Activated naive CD4-positive, alpha-beta T cell treated with anti-CD3 and anti-CD28 coated beads, Interleukin-2, amount 50 U/mL, for 24 hours (primary cell): Measurements from ENCODE around the gene PPP2R2B.

Experiments used
- H3K27ac Mint-ChIP-seq: one replicate; pipeline ENCODE4 v1.8.0; 2021; ENCODE audit warnings: mild to moderate bottlenecking, mixed read lengths
- H3K27me3 Mint-ChIP-seq: one replicate; pipeline ENCODE4 v1.8.0; 2021; ENCODE audit warnings: mixed read lengths
- H3K36me3 Mint-ChIP-seq: one replicate; pipeline ENCODE4 v1.8.0; 2021; ENCODE audit warnings: mixed read lengths
- H3K4me1 Mint-ChIP-seq: one replicate; pipeline ENCODE4 v1.8.0; 2021; ENCODE audit warnings: mixed read lengths
- H3K4me3 Mint-ChIP-seq: one replicate; pipeline ENCODE4 v1.8.0; 2021; ENCODE audit warnings: mild to moderate bottlenecking, mixed read lengths
- H3K9me3 Mint-ChIP-seq: one replicate; pipeline ENCODE4 v1.8.0; 2021; ENCODE audit warnings: mixed read lengths

PPP2R2B gene

GRCh38 chr5:146725025-146725424 is 153.5 kb downstream of the PPP2R2B start:
- H3K27me3 Mint-ChIP-seq, result no peaks in the 10 kb centered on the region
- no peak overlapping the region for H3K27ac Mint-ChIP-seq
- H3K4me3 Mint-ChIP-seq, result no peak overlapping the region
- H3K4me1 Mint-ChIP-seq, result no peaks in the 10 kb centered on the region
- peaks cover 7% of the 10 kb centered on the region for H3K9me3 Mint-ChIP-seq
- peaks cover 5% of the 10 kb centered on the region for H3K36me3 Mint-ChIP-seq

- no peaks in the 10 kb centered on the region for H3K36me3 Mint-ChIP-seq
- no peak overlapping the region for H3K4me3 Mint-ChIP-seq
- no peaks in the 10 kb centered on the region for H3K4me1 Mint-ChIP-seq
- H3K27me3 Mint-ChIP-seq, result no peaks in the 10 kb centered on the region
- no peaks in the 10 kb centered on the region for H3K9me3 Mint-ChIP-seq
- no peak overlapping the region for H3K27ac Mint-ChIP-seq
Observed at GRCh38 chr5:146722361-146722779, 156.2 kb downstream of the PPP2R2B start.

GRCh38 chr5:146721073-146721815 is 157.3 kb downstream of the PPP2R2B start:
- no peaks in the 10 kb centered on the region for H3K9me3 Mint-ChIP-seq
- no peaks in the 10 kb centered on the region for H3K4me1 Mint-ChIP-seq
- no peaks in the 10 kb centered on the region for H3K27me3 Mint-ChIP-seq
- H3K36me3 Mint-ChIP-seq, result no peaks in the 10 kb centered on the region
- no peak overlapping the region for H3K4me3 Mint-ChIP-seq
- H3K27ac Mint-ChIP-seq, result no peak overlapping the region

- no peaks in the 10 kb centered on the region for H3K9me3 Mint-ChIP-seq
- H3K27ac Mint-ChIP-seq, result no peak overlapping the region
- no peaks in the 10 kb centered on the region for H3K27me3 Mint-ChIP-seq
- no peak overlapping the region for H3K4me3 Mint-ChIP-seq
- no peaks in the 10 kb centered on the region for H3K4me1 Mint-ChIP-seq
- H3K36me3 Mint-ChIP-seq, result no peaks in the 10 kb centered on the region
Observed at GRCh38 chr5:146720107-146720506, 158.4 kb downstream of the PPP2R2B start.

- Mint-ChIP-seq H3K27me3 (no peaks in the 10 kb centered on the region), H3K36me3 (no peaks in the 10 kb centered on the region), H3K9me3 (no peaks in the 10 kb centered on the region), H3K4me1 (no peaks in the 10 kb centered on the region), H3K4me3 (no peak overlapping the region), H3K27ac (no peak overlapping the region)
Observed at GRCh38 chr5:146719179-146719578, 159.4 kb downstream of the PPP2R2B start.

GRCh38 chr5:146718609-146719008 is 159.9 kb downstream of the PPP2R2B start:
- Mint-ChIP-seq H3K27ac (no peak overlapping the region), H3K36me3 (no peaks in the 10 kb centered on the region), H3K9me3 (no peaks in the 10 kb centered on the region), H3K4me1 (no peaks in the 10 kb centered on the region), H3K4me3 (no peak overlapping the region), H3K27me3 (no peaks in the 10 kb centered on the region)

- H3K4me3 Mint-ChIP-seq, result no peak overlapping the region
- no peaks in the 10 kb centered on the region for H3K9me3 Mint-ChIP-seq
- H3K27ac Mint-ChIP-seq, result no peak overlapping the region
- H3K27me3 Mint-ChIP-seq, result no peaks in the 10 kb centered on the region
- no peaks in the 10 kb centered on the region for H3K4me1 Mint-ChIP-seq
- no peaks in the 10 kb centered on the region for H3K36me3 Mint-ChIP-seq
Observed at GRCh38 chr5:146717951-146718350, 160.6 kb downstream of the PPP2R2B start.

- Mint-ChIP-seq H3K36me3 (no peaks in the 10 kb centered on the region), H3K9me3 (no peaks in the 10 kb centered on the region), H3K4me3 (no peak overlapping the region), H3K27ac (no peak overlapping the region), H3K4me1 (no peaks in the 10 kb centered on the region), H3K27me3 (no peaks in the 10 kb centered on the region)
Observed at GRCh38 chr5:146716636-146717035, 161.9 kb downstream of the PPP2R2B start.

- Mint-ChIP-seq H3K4me1 (no peaks in the 10 kb centered on the region), H3K9me3 (no peaks in the 10 kb centered on the region), H3K36me3 (no peaks in the 10 kb centered on the region), H3K4me3 (no peak overlapping the region), H3K27me3 (no peaks in the 10 kb centered on the region), H3K27ac (no peak overlapping the region)
Observed at GRCh38 chr5:146710348-146710747, 168.2 kb downstream of the PPP2R2B start.

- Mint-ChIP-seq H3K27me3 (no peaks in the 10 kb centered on the region), H3K36me3 (no peaks in the 10 kb centered on the region), H3K4me3 (no peak overlapping the region), H3K27ac (no peak overlapping the region), H3K9me3 (no peaks in the 10 kb centered on the region), H3K4me1 (no peaks in the 10 kb centered on the region)
Observed at GRCh38 chr5:146707316-146707715, 171.2 kb downstream of the PPP2R2B start.

- H3K36me3 Mint-ChIP-seq, result no peaks in the 10 kb centered on the region
- no peaks in the 10 kb centered on the region for H3K4me1 Mint-ChIP-seq
- H3K27me3 Mint-ChIP-seq, result no peaks in the 10 kb centered on the region
- no peak overlapping the region for H3K4me3 Mint-ChIP-seq
- no peaks in the 10 kb centered on the region for H3K9me3 Mint-ChIP-seq
- no peak overlapping the region for H3K27ac Mint-ChIP-seq
Observed at GRCh38 chr5:146706321-146706972, 172.1 kb downstream of the PPP2R2B start.

- H3K9me3 Mint-ChIP-seq, result no peaks in the 10 kb centered on the region
- no peak overlapping the region for H3K4me3 Mint-ChIP-seq
- no peak overlapping the region for H3K27ac Mint-ChIP-seq
- H3K36me3 Mint-ChIP-seq, result no peaks in the 10 kb centered on the region
- no peaks in the 10 kb centered on the region for H3K4me1 Mint-ChIP-seq
- H3K27me3 Mint-ChIP-seq, result no peaks in the 10 kb centered on the region
Observed at GRCh38 chr5:146704949-146705665, 173.4 kb downstream of the PPP2R2B start.

GRCh38 chr5:146703899-146704298 is 174.7 kb downstream of the PPP2R2B start:
- Mint-ChIP-seq H3K4me1 (no peaks in the 10 kb centered on the region), H3K4me3 (no peak overlapping the region), H3K36me3 (no peaks in the 10 kb centered on the region), H3K9me3 (no peaks in the 10 kb centered on the region), H3K27me3 (no peaks in the 10 kb centered on the region), H3K27ac (no peak overlapping the region)

- Mint-ChIP-seq H3K27ac (no peak overlapping the region), H3K4me1 (no peaks in the 10 kb centered on the region), H3K27me3 (no peaks in the 10 kb centered on the region), H3K9me3 (no peaks in the 10 kb centered on the region), H3K36me3 (no peaks in the 10 kb centered on the region), H3K4me3 (no peak overlapping the region)
Observed at GRCh38 chr5:146703499-146703898, 175.1 kb downstream of the PPP2R2B start.

- Mint-ChIP-seq H3K4me1 (no peaks in the 10 kb centered on the region), H3K27me3 (no peaks in the 10 kb centered on the region), H3K36me3 (no peaks in the 10 kb centered on the region), H3K4me3 (no peak overlapping the region), H3K27ac (no peak overlapping the region), H3K9me3 (no peaks in the 10 kb centered on the region)
Observed at GRCh38 chr5:146699664-146700418, 178.7 kb downstream of the PPP2R2B start.
